Adrenal gland (tissue), 12 donors: ENCODE results near the gene DLGAP1. TPM values are rescaled to one million over a fixed set of nuclear protein-coding genes. Genes with fewer than 3 reads are reported as not detected.
"Not testable (repeated sequence)": the region's sequence is repeated elsewhere in the genome, so short reads cannot be mapped to it uniquely, and the experiment has no call there.

Experiments used
- DNase-seq, 7 donors: peaks; one replicate each; pipeline ENCODE4 v3.0.0-alpha.2; 2019 to 2020
- H3K27ac ChIP-seq, 5 donors: fragments of 200-600 bp; sonication (generic) in 4 of 5; 1 replicate in 3 of 5; 2 replicates in 2 of 5; pipeline versions ENCODE4 v1.5.1 to v1.8.0; 2016 to 2020; ENCODE audit warnings: mild to moderate bottlenecking in 1 of 5
- H3K27me3 ChIP-seq: fragments of 200-600 bp; 2 replicates; pipeline ENCODE4 v1.8.0; 2021
- H3K36me3 ChIP-seq, 2 donors: fragments of 200-600 bp; replicated peaks in 1 of 2; 1 replicate in 1 of 2; 2 replicates in 1 of 2; pipeline versions ENCODE4 v1.5.1 to v1.8.0; 2018 to 2022
- H3K4me1 ChIP-seq, 2 donors: fragments of 200-600 bp; replicated peaks in 1 of 2; 1 replicate in 1 of 2; 2 replicates in 1 of 2; pipeline versions ENCODE4 v1.5.1 to v1.8.0; 2018 to 2021
- H3K4me3 ChIP-seq, 4 donors: fragments of 200-600 bp; sonication (generic) in 3 of 4; one replicate each; pipeline ENCODE4 v1.5.1; 2016 to 2018
- H3K9me3 ChIP-seq, 3 donors: fragments of 200-600 bp; sonication (generic) in 1 of 3; replicated peaks in 1 of 3; 1 replicate in 2 of 3; 2 replicates in 1 of 3; pipeline versions ENCODE4 v1.5.1 to v1.8.0; 2016 to 2021
- POLR2A ChIP-seq, 2 donors: fragments of 450-650 bp; IDR thresholded peaks; one replicate each; pipeline ENCODE4 v1.6.1; 2017; ENCODE audit warnings: antibody characterized with exemption in 2 of 2, mild to moderate bottlenecking in 2 of 2, moderate library complexity in 1 of 2
- WGBS, 4 donors: extraction: QIAGEN DNeasy Blood & Tissue Kit in 2 of 4; methylation state at CpG; one replicate each; pipeline versions ENCODE4 v1.1.5 to v1.1.7; 2013 to 2017; 5-methylcytosine and 5-hydroxymethylcytosine counted together
- intact Hi-C, 2 donors: fragments of 100-400 bp; cut with DNase I; formaldehyde crosslinking; loops; one replicate each; pipeline versions ENCODE4 v1.14.1 to v1.15.0; 2022 to 2023
- polyA plus RNA-seq, 3 donors: library from polyadenylated mRNA; stranded (reverse); fragments of 200-250 nt in 2 of 3; fragments of 350-450 nt in 1 of 3; fragmentation: Illumina TruSeq in 1 of 3; extraction: RNeasy Lipid Tissue Mini Kit (QIAGEN cat#74804) in 1 of 3; gene quantifications; one replicate each; pipeline ENCODE4 v1.2.3, GENCODE V29; 2013 to 2014
- total RNA-seq, 9 donors: library from RNA; depleted of rRNA in 4 of 9; stranded (reverse); fragments of >200 nt in 4 of 9; fragments of 120-200 nt in 1 of 9; fragmentation: NEBNext Ultra II Directional in 1 of 9; extraction: Animal tissue kit (Norgen Biotek cat#: 25700) in 1 of 9; gene quantifications; one replicate each; pipeline versions ENCODE4 v1.1.0 to v1.2.4, GENCODE V29; 2013 to 2023
- TF ChIP-seq, protein P1 (sequence below), 6 experiments: fragments of 450-650 bp in 4 of 6; fragments of 200-600 bp in 2 of 6; sonication (generic) in 1 of 6; IDR thresholded peaks; 1 replicate in 5 of 6; 2 replicates in 1 of 6; pipeline versions ENCODE4 v1.5.1 to v1.8.0; 2016 to 2021; ENCODE audit warnings: antibody characterized with exemption in 6 of 6, mild to moderate bottlenecking in 2 of 6, moderate library complexity in 1 of 6
- donor health status: healthy with polysubstance abuse.
- donor health status: Bipolar disorder and iron deficiency.
- donor health status: DM: yes; HTN: yes; CAD: no.
- donor health status: DM: no; HTN: no; CAD: no.
- donor health status: DM: no; HTN: no; CAD: no.
- donor health status: DM: yes; HTN: yes; CAD: no.

Gene DLGAP1
- total and polyA plus RNA-seq, 12 donors: 1.7 to 30.9 (median 12.9) TPM

DNA sequence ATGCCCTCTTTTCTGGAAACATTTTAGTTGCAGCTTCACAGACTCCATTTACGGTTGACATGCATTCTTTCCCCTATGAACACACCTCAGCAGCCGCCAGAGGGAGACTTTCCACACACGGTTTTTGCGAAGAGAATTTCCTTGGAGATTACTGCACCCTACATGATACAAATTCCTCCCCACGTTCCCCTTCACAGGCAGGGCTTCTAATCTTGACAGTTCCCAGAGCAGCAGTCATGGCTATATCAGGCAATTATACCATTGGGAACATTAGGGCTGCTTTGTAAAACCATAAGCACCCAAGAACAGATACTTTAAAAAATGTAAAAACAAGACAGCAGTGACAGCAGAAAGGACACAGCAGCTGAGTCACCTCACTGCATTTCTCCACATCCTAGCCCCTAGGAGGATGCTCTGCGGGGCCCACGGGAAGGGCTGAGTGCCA, 751.4 kb downstream of the DLGAP1 start:
- Histone ChIP-seq H3K27ac (peak overlapping the region in 1 of 5 donors; percentile 19), H3K27me3 (no peaks in the 10 kb centered on the region), H3K9me3 (no peaks in the 10 kb centered on the region), H3K4me1 (peaks cover 0 to 10% of the 10 kb centered on the region in 2 donors), H3K4me3 (no peak overlapping the region), H3K36me3 (no peaks in the 10 kb centered on the region)
- 15 to 20% (median 19%) methylated on average over 7 of the region's 7 CpGs for WGBS, 4 donors
- peak; percentile 65 to 86 (median 76) for DNase-seq
- TF ChIP-seq, protein P1, sequence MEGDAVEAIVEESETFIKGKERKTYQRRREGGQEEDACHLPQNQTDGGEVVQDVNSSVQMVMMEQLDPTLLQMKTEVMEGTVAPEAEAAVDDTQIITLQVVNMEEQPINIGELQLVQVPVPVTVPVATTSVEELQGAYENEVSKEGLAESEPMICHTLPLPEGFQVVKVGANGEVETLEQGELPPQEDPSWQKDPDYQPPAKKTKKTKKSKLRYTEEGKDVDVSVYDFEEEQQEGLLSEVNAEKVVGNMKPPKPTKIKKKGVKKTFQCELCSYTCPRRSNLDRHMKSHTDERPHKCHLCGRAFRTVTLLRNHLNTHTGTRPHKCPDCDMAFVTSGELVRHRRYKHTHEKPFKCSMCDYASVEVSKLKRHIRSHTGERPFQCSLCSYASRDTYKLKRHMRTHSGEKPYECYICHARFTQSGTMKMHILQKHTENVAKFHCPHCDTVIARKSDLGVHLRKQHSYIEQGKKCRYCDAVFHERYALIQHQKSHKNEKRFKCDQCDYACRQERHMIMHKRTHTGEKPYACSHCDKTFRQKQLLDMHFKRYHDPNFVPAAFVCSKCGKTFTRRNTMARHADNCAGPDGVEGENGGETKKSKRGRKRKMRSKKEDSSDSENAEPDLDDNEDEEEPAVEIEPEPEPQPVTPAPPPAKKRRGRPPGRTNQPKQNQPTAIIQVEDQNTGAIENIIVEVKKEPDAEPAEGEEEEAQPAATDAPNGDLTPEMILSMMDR (IDR thresholded peaks at IDR 0.05): peak; percentile 49 to 89 (median 72)
- TF ChIP-seq POLR2A (IDR thresholded peaks at IDR 0.05): no peak
- intact Hi-C loops: loop anchor here (5.0 to 10.0 kb wide), 4 partner anchors 61 to 291 kb away; no protein-coding TSS in a partner anchor

DNA sequence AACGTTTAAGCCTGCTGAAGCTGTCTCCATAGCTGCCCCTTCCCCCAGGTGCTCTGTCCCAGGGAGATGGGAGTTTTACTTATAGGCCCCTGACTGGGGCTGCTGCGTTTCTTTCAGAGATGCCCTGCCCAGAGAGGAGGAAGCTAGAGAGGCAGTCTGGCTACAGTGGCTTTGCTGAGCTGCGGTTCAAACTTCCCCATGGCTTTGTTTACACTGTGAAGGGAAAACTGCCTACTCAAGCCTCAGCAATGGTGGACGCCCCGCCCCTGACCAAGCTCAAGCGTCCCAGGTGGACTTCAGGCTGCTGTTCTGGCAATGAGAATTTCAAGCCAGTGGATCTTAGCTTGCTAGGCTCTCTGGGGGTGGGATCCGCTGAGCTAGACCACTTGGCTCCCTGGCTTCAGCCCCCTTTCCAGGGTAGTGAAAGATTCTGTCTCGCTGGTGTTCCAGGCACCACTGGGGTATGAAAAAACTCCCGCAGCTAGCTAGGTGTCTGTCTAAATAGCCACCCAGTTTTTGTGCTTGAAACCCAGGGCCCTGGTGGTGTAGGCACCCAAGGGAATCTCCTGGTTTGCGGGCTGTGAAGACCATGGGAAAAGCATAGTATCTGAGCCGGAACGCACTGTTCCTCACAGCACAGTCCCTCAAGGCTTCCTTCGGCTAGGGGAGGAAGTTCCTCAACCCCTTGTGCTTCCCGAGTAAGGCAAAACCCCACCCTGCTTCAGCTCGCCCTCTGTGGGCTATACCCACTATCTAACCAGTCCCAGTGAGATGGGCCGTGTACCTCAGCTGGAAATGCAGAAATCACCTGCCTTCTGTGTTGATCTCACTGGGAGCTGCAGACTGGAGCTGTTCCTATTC, 755.2 kb downstream of the DLGAP1 start:
- not testable (repeated sequence) for H3K36me3 ChIP-seq, H3K4me1 ChIP-seq, H3K27me3 ChIP-seq, H3K4me3 ChIP-seq, H3K9me3 ChIP-seq
- 72 to 91% (median 75%) methylated on average over 9 to 16 of the region's 16 CpGs for WGBS, 4 donors
- peak overlapping the region in 2 of 5 donors; percentile 17 to 77 for H3K27ac ChIP-seq
- DNase-seq: peak in 2 of 7 donors; percentile 24 to 36
- intact Hi-C loops: loop anchor here (5.0 to 10.0 kb wide), 4 partner anchors 65 to 295 kb away; no protein-coding TSS in a partner anchor

DNA sequence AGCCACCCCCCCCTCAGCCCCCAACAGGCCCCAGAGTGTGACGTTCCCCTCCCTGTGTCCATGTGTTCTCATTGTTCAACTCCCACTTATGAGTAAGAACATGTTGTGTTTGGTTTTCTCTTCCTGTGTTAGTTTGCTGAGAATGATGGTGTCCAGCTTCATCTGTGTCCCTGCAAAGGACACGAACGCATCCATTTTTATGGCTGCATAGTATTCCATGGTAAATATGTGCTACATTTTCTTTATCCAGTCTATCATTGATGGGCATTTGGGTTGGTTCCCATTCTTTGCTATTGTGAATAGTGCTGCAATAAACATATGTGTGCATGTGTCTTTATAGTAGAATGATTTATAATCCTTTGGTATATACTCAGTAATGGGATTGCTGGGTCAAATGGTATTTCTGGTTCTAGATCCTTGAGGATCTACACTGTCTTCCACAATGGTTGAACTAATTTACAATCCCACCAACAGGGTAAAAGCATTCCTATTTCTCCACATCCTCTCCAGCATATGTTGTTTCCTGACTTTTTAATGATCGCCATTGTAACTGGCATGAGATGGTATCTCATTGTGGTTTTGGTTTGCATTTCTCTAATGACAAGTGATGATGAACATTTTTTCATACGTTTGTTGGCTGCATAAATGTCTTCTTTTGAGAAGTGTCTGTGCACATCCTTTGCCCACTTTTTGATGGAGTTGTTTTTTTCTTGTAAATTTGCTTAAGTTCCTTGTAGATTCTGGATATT, 760.9 kb downstream of the DLGAP1 start:
- intact Hi-C loops: not testable (repeated sequence)

DNA sequence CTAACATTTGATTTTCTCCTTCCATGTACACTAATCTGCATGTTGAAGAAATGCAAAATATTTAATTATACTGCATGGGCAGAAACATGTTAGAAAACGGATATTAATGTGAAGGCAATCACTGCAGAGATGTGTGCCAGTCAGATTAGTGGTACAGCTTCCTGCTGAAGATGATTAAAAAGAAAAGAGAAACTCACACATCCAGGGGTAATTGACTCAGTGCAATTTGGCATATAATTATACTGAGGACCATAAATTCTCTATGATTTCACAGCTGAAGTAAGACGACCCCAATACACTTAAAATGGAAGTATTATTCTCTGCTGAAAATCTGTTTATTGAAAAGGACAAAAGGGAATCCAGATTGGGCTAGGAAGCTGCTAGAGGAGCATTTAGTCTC, 761.7 kb downstream of the DLGAP1 start:
- no peak for DNase-seq
- Histone ChIP-seq H3K9me3 (no peaks in the 10 kb centered on the region), H3K27me3 (no peaks in the 10 kb centered on the region), H3K27ac (no peak overlapping the region), H3K4me1 (no peaks in the 10 kb centered on the region), H3K4me3 (no peak overlapping the region), H3K36me3 (no peaks in the 10 kb centered on the region)
- intact Hi-C loops: no loop called here
- WGBS, 4 donors: 54 to 59% (median 56%) methylated on average over 2 of the region's 2 CpGs
- TF ChIP-seq POLR2A (IDR thresholded peaks at IDR 0.05): no peak
- TF ChIP-seq, protein P1 (IDR thresholded peaks at IDR 0.05): no peak

More for the DNA sequence above, 760.9 kb downstream of the DLGAP1 start:
- H3K27ac ChIP-seq, H3K4me1 ChIP-seq, H3K4me3 ChIP-seq, H3K36me3 ChIP-seq, DNase-seq, H3K27me3 ChIP-seq, H3K9me3 ChIP-seq: not testable (repeated sequence)
- WGBS, 4 donors: 84 to 88% (median 85%) methylated on average over 5 of the region's 5 CpGs

DNA sequence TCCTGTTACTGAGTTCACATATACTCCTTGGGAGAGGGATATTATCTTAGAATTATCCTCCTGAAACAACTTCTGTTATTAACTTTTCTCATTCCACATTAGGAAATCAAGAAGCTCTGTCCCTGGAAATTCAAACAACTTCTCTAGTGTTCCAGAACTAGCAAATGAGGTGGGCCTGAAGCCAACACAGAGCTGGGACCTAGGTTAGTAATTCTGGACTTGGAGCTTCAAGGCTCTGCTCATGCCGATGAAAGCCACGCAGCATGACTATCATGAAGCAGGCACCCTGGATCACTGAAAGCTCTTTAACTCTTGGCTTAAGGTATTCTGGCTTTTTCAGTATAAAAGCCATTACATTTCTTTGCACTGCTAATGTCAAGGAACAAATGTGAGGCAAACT, 762.4 kb downstream of the DLGAP1 start:
- 64 to 100% (median 88%) methylated on average over 2 of the region's 2 CpGs for WGBS, 4 donors
- TF ChIP-seq POLR2A (IDR thresholded peaks at IDR 0.05): no peak
- TF ChIP-seq, protein P1 (IDR thresholded peaks at IDR 0.05): no peak
- intact Hi-C loops: no loop called here

More for the DNA sequence above, 762.4 kb downstream of the DLGAP1 start:
- no peaks in the 10 kb centered on the region for H3K9me3 ChIP-seq
- no peak for DNase-seq
- no peaks in the 10 kb centered on the region for H3K36me3 ChIP-seq
- H3K4me1 ChIP-seq: no peaks in the 10 kb centered on the region
- no peak overlapping the region for H3K27ac ChIP-seq
- no peak overlapping the region for H3K4me3 ChIP-seq
- H3K27me3 ChIP-seq: no peaks in the 10 kb centered on the region
